ENCODE results near the gene TECR.
"Not testable (repeated sequence)": the region's sequence is repeated elsewhere in the genome, so short reads cannot be mapped to it uniquely, and the experiment has no call there.

Gene TECR

GRCh38 chr19:14575428-14575980 lies 46.1 kb downstream of the TECR start:
- POLR2A ChIA-PET = no interaction called here
- peaks cover 2 to 24% (median 19%) of the 10 kb centered on the region in 4 experiments for H3K4me1 ChIP-seq (ENCODE audit: control extremely low read depth in 1 of 4, control insufficient read depth in 4 of 4, insufficient read depth in 4 of 4, low read length in 3 of 4)

GRCh38 chr19:14576363-14576762 lies 47.0 kb downstream of the TECR start:
- H3K4me3 ChIP-seq (ENCODE audit: control insufficient read depth in 1 of 7, extremely low read depth in 1 of 7, insufficient read depth in 4 of 7, low read depth in 2 of 7, low read length in 6 of 7) = no peak overlapping the region
- POLR2A ChIA-PET = interaction anchor here (0.7 kb wide), 1 partner anchor 845 kb away, joined by 4 read pairs; no protein-coding TSS in a partner anchor
- no peak for DNase-seq
- peaks cover 0 to 15% (median 10%) of the 10 kb centered on the region in 4 experiments for H3K4me1 ChIP-seq (ENCODE audit: control extremely low read depth in 1 of 4, control insufficient read depth in 4 of 4, insufficient read depth in 4 of 4, low read length in 3 of 4)
- H3K9me3 ChIP-seq (ENCODE audit: control extremely low read depth in 1 of 5, control insufficient read depth in 4 of 5, insufficient read depth in 2 of 5, low read depth in 1 of 5, low read length in 4 of 5) = no peaks in the 10 kb centered on the region
- H3K27ac ChIP-seq (ENCODE audit: insufficient read depth in 1 of 2, low read depth in 1 of 2, low read length in 2 of 2, poor library complexity in 1 of 2, severe bottlenecking in 2 of 2) = no peak overlapping the region
- no peaks in the 10 kb centered on the region for H3K27me3 ChIP-seq (replicated peaks in 2 of 5; ENCODE audit: control insufficient read depth in 4 of 5, insufficient read depth in 5 of 5, low read length in 4 of 5)
- WGBS (ENCODE audit: insufficient coverage) = 91% methylated on average over 5 of the region's 8 CpGs
- CTCF ChIA-PET = interaction anchor here (0.7 to 12.4 kb wide), 2 partner anchors 22 to 110 kb away, joined by 3 to 290 read pairs; partner anchors contain the start of gene ZNF333
- H3K36me3 ChIP-seq (ENCODE audit: control insufficient read depth in 4 of 4, insufficient read depth in 4 of 4, low read length in 3 of 4) = no peaks in the 10 kb centered on the region

More at GRCh38 chr19:14575428-14575980, 46.1 kb downstream of the TECR start:
- Histone ChIP-seq H3K4me3 (ENCODE audit: control insufficient read depth in 1 of 7, extremely low read depth in 1 of 7, insufficient read depth in 4 of 7, low read depth in 2 of 7, low read length in 6 of 7) (no peak overlapping the region), H3K36me3 (ENCODE audit: control insufficient read depth in 4 of 4, insufficient read depth in 4 of 4, low read length in 3 of 4) (no peaks in the 10 kb centered on the region), H3K27ac (ENCODE audit: insufficient read depth in 1 of 2, low read depth in 1 of 2, low read length in 2 of 2, poor library complexity in 1 of 2, severe bottlenecking in 2 of 2) (no peak overlapping the region), H3K9me3 (ENCODE audit: control extremely low read depth in 1 of 5, control insufficient read depth in 4 of 5, insufficient read depth in 2 of 5, low read depth in 1 of 5, low read length in 4 of 5) (no peaks in the 10 kb centered on the region), H3K27me3 (replicated peaks in 2 of 5; ENCODE audit: control insufficient read depth in 4 of 5, insufficient read depth in 5 of 5, low read length in 4 of 5) (no peaks in the 10 kb centered on the region)
- DNase-seq = no peak
- CTCF ChIA-PET = interaction anchor here (1.2 to 12.4 kb wide), 3 partner anchors 42 to 111 kb away, joined by 4 to 290 read pairs (median 8); partner anchors contain the start of gene ZNF333
- WGBS (ENCODE audit: insufficient coverage) = 97% methylated on average over 4 of the region's 6 CpGs

- Histone ChIP-seq H3K4me3 (ENCODE audit: control insufficient read depth in 1 of 7, extremely low read depth in 1 of 7, insufficient read depth in 4 of 7, low read depth in 2 of 7, low read length in 6 of 7) (no peak overlapping the region), H3K9me3 (ENCODE audit: control extremely low read depth in 1 of 5, control insufficient read depth in 4 of 5, insufficient read depth in 2 of 5, low read depth in 1 of 5, low read length in 4 of 5) (no peaks in the 10 kb centered on the region), H3K36me3 (ENCODE audit: control insufficient read depth in 4 of 4, insufficient read depth in 4 of 4, low read length in 3 of 4) (no peaks in the 10 kb centered on the region), H3K27ac (ENCODE audit: insufficient read depth in 1 of 2, low read depth in 1 of 2, low read length in 2 of 2, poor library complexity in 1 of 2, severe bottlenecking in 2 of 2) (no peak overlapping the region), H3K27me3 (replicated peaks in 2 of 5; ENCODE audit: control insufficient read depth in 4 of 5, insufficient read depth in 5 of 5, low read length in 4 of 5) (no peaks in the 10 kb centered on the region), H3K4me1 (ENCODE audit: control extremely low read depth in 1 of 4, control insufficient read depth in 4 of 4, insufficient read depth in 4 of 4, low read length in 3 of 4) (peaks cover 0 to 9% (median 6%) of the 10 kb centered on the region in 4 experiments)
- CTCF ChIA-PET = interaction anchor here (0.7 to 12.4 kb wide), 2 partner anchors 23 to 110 kb away, joined by 3 to 290 read pairs; partner anchors contain the start of gene ZNF333
- WGBS (ENCODE audit: insufficient coverage) = 61% methylated on average over 4 of the region's 5 CpGs
- POLR2A ChIA-PET = no interaction called here
- peak in 1 of 3 donors; percentile 31 for DNase-seq
Measured at GRCh38 chr19:14577264-14577663, 47.9 kb downstream of the TECR start.

- CTCF ChIA-PET = interaction anchor here (12.4 kb wide), 1 partner anchor 109 kb away, joined by 290 read pairs; the partner anchor contains the start of gene ZNF333
- Histone ChIP-seq H3K4me3 (ENCODE audit: control insufficient read depth in 1 of 7, extremely low read depth in 1 of 7, insufficient read depth in 4 of 7, low read depth in 2 of 7, low read length in 6 of 7) (no peak overlapping the region), H3K27me3 (replicated peaks in 2 of 5; ENCODE audit: control insufficient read depth in 4 of 5, insufficient read depth in 5 of 5, low read length in 4 of 5) (no peaks in the 10 kb centered on the region), H3K4me1 (ENCODE audit: control extremely low read depth in 1 of 4, control insufficient read depth in 4 of 4, insufficient read depth in 4 of 4, low read length in 3 of 4) (peaks cover 0 to 8% (median 6%) of the 10 kb centered on the region in 4 experiments), H3K36me3 (ENCODE audit: control insufficient read depth in 4 of 4, insufficient read depth in 4 of 4, low read length in 3 of 4) (no peaks in the 10 kb centered on the region), H3K27ac (ENCODE audit: insufficient read depth in 1 of 2, low read depth in 1 of 2, low read length in 2 of 2, poor library complexity in 1 of 2, severe bottlenecking in 2 of 2) (no peak overlapping the region), H3K9me3 (ENCODE audit: control extremely low read depth in 1 of 5, control insufficient read depth in 4 of 5, insufficient read depth in 2 of 5, low read depth in 1 of 5, low read length in 4 of 5) (no peaks in the 10 kb centered on the region)
- 86% methylated on average over 1 of the region's 6 CpGs for WGBS (ENCODE audit: insufficient coverage)
- POLR2A ChIA-PET = no interaction called here
- DNase-seq = peak in 1 of 3 donors; percentile 35
Measured at GRCh38 chr19:14577885-14578427, 48.6 kb downstream of the TECR start.

- ChIA-PET CTCF (interaction anchor here (12.4 kb wide), 1 partner anchor 106 kb away, joined by 290 read pairs; the partner anchor contains the start of gene ZNF333), POLR2A (no interaction called here)
- H3K4me3 ChIP-seq (ENCODE audit: control insufficient read depth in 1 of 7, extremely low read depth in 1 of 7, insufficient read depth in 4 of 7, low read depth in 2 of 7, low read length in 6 of 7) = no peak overlapping the region
- no peaks in the 10 kb centered on the region for H3K27me3 ChIP-seq (replicated peaks in 2 of 5; ENCODE audit: control insufficient read depth in 4 of 5, insufficient read depth in 5 of 5, low read length in 4 of 5)
- no peak for DNase-seq
- WGBS (ENCODE audit: insufficient coverage) = 100% methylated on average over 5 of the region's 6 CpGs
- peaks cover 0 to 10% (median 7%) of the 10 kb centered on the region in 4 experiments for H3K4me1 ChIP-seq (ENCODE audit: control extremely low read depth in 1 of 4, control insufficient read depth in 4 of 4, insufficient read depth in 4 of 4, low read length in 3 of 4)
- H3K27ac ChIP-seq (ENCODE audit: insufficient read depth in 1 of 2, low read depth in 1 of 2, low read length in 2 of 2, poor library complexity in 1 of 2, severe bottlenecking in 2 of 2) = no peak overlapping the region
- H3K9me3 ChIP-seq (ENCODE audit: control extremely low read depth in 1 of 5, control insufficient read depth in 4 of 5, insufficient read depth in 2 of 5, low read depth in 1 of 5, low read length in 4 of 5) = no peaks in the 10 kb centered on the region
- H3K36me3 ChIP-seq (ENCODE audit: control insufficient read depth in 4 of 4, insufficient read depth in 4 of 4, low read length in 3 of 4) = no peaks in the 10 kb centered on the region
Measured at GRCh38 chr19:14580623-14581237, 51.3 kb downstream of the TECR start.

- no peaks in the 10 kb centered on the region for H3K27me3 ChIP-seq (replicated peaks in 2 of 5; ENCODE audit: control insufficient read depth in 4 of 5, insufficient read depth in 5 of 5, low read length in 4 of 5)
- no peak within 1 kb of the TSS for H3K27ac ChIP-seq (ENCODE audit: insufficient read depth in 1 of 2, low read depth in 1 of 2, low read length in 2 of 2, poor library complexity in 1 of 2, severe bottlenecking in 2 of 2)
- ChIA-PET POLR2A (no interaction called here), CTCF (no interaction called here)
- no peak within 1 kb of the TSS for H3K4me3 ChIP-seq (ENCODE audit: control insufficient read depth in 1 of 7, extremely low read depth in 1 of 7, insufficient read depth in 4 of 7, low read depth in 2 of 7, low read length in 6 of 7)
- 11% methylated on average over 5 of the region's 6 CpGs for WGBS (ENCODE audit: insufficient coverage)
- no peaks in the 10 kb centered on the region for H3K9me3 ChIP-seq (ENCODE audit: control extremely low read depth in 1 of 5, control insufficient read depth in 4 of 5, insufficient read depth in 2 of 5, low read depth in 1 of 5, low read length in 4 of 5)
- DNase-seq = peak; percentile 57 to 87 (median 85)
- no peaks in the 10 kb centered on the region for H3K36me3 ChIP-seq (ENCODE audit: control insufficient read depth in 4 of 4, insufficient read depth in 4 of 4, low read length in 3 of 4)
- peaks cover 0 to 9% (median 6%) of the 10 kb centered on the region in 4 experiments for H3K4me1 ChIP-seq (ENCODE audit: control extremely low read depth in 1 of 4, control insufficient read depth in 4 of 4, insufficient read depth in 4 of 4, low read length in 3 of 4)
Measured at GRCh38 chr19:14582894-14583340, 53.5 kb downstream of the TECR start, which contains the start of gene CLEC17A. TSS of gene CLEC17A (plus strand) at chr19:14583084. CDS start at chr19:14583161, 77 bp downstream.

GRCh38 chr19:14584372-14584771 lies 55.0 kb downstream of the TECR start:
- H3K9me3 ChIP-seq (ENCODE audit: control extremely low read depth in 1 of 5, control insufficient read depth in 4 of 5, insufficient read depth in 2 of 5, low read depth in 1 of 5, low read length in 4 of 5); H3K4me3 ChIP-seq (ENCODE audit: control insufficient read depth in 1 of 7, extremely low read depth in 1 of 7, insufficient read depth in 4 of 7, low read depth in 2 of 7, low read length in 6 of 7); POLR2A ChIA-PET; H3K4me1 ChIP-seq (ENCODE audit: control extremely low read depth in 1 of 4, control insufficient read depth in 4 of 4, insufficient read depth in 4 of 4, low read length in 3 of 4); H3K27ac ChIP-seq (ENCODE audit: insufficient read depth in 1 of 2, low read depth in 1 of 2, low read length in 2 of 2, poor library complexity in 1 of 2, severe bottlenecking in 2 of 2); H3K36me3 ChIP-seq (ENCODE audit: control insufficient read depth in 4 of 4, insufficient read depth in 4 of 4, low read length in 3 of 4); H3K27me3 ChIP-seq (replicated peaks in 2 of 5; ENCODE audit: control insufficient read depth in 4 of 5, insufficient read depth in 5 of 5, low read length in 4 of 5); DNase-seq; CTCF ChIA-PET: not testable (repeated sequence)
- WGBS (ENCODE audit: insufficient coverage) = 85% methylated on average over 2 of the region's 5 CpGs
